ENCODE data around the gene RIPPLY1.

DNA sequence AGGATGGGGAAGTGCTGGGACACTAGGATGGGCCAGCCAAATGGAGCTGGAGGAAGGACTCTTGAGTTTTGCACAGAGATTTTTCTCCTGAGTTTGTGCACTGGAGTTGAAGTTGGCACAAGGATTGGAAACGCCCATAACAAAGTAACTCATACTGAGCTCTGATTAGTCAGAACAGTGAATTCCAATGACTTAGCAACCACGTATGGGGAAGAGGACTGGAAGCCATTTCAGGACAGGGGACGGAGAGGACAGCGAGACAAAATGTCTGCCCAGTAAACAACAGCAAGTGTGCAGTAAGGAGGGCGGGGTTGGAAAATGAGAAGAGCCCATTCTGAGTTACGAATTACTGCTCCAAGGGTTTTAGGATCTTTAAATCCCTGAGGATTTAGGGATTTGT lies 5.9 kb downstream of the RIPPLY1 start:
- no peak for TF ChIP-seq EZH2 (IDR thresholded peaks at IDR 0.05; ENCODE audit: low read depth)
- TF ChIP-seq, protein P1, sequence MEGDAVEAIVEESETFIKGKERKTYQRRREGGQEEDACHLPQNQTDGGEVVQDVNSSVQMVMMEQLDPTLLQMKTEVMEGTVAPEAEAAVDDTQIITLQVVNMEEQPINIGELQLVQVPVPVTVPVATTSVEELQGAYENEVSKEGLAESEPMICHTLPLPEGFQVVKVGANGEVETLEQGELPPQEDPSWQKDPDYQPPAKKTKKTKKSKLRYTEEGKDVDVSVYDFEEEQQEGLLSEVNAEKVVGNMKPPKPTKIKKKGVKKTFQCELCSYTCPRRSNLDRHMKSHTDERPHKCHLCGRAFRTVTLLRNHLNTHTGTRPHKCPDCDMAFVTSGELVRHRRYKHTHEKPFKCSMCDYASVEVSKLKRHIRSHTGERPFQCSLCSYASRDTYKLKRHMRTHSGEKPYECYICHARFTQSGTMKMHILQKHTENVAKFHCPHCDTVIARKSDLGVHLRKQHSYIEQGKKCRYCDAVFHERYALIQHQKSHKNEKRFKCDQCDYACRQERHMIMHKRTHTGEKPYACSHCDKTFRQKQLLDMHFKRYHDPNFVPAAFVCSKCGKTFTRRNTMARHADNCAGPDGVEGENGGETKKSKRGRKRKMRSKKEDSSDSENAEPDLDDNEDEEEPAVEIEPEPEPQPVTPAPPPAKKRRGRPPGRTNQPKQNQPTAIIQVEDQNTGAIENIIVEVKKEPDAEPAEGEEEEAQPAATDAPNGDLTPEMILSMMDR (conservative IDR thresholded peaks at IDR 0.05), result no peak

All from PC-9 (cell line).